GM19395 (cell line): ENCODE data around the gene MICB.
"Not testable (repeated sequence)": the region's sequence is repeated elsewhere in the genome, so short reads cannot be mapped to it uniquely, and the experiment has no call there.

ENCODE experiments used
- ATAC-seq: cut with Tn5 transposase; IDR thresholded peaks from one replicate; pipeline ENCODE4 v1.9.1; 2021; ENCODE audit warnings: mild to moderate bottlenecking, moderate library complexity; ENCODE audit not compliant: unreplicated experiment

MICB gene

GRCh38 chr6:31535538-31536324 is 37.8 kb downstream of the MICB start:
- no peak for ATAC-seq

DNA sequence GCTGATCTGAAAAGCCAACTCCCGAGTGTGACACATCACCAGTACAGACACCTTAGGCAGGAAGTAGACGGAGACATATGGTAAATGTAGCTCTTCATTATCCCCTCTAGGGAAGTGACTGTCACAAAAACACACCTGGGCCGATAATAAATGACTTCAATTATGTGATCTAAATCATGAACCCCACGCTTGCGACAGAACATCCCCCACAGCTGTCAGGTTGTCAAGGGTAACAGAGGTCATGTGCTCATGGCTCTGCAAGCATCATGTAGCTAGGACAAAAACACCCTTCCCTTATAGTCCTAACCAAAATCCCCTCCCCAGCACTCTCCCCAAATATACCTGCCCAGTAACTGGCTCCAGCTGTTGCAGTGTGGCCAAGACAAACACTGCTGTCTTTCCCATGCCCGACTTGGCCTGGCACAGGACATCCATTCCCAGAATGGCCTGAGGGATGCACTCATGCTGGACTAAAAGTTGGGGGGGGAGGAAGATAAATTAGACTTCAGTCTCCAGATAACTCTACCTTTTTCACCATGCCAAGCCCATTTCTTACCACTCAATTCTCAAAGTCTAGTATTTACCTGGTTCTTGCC is 41.0 kb downstream of the MICB start:
- no peak for ATAC-seq

DNA sequence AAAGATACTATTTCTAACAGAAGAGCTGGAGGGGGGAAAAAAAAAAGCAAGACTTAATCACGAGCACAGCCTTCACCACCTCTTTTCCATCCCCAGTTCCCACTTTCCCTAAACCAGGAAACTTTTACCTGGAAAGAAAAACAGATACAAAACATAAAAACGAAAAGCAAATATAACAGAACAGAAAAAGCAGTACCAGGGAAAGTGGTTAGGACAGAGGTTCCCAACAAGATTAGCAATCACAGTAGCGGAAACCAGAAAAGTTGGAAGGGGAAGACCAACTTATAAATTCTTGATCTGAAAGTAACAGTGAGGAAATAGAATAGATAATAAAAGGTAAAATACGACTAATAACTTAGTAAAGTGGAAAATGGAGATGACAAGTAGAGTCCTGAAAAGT is 42.7 kb downstream of the MICB start:
- ATAC-seq = no peak

DNA sequence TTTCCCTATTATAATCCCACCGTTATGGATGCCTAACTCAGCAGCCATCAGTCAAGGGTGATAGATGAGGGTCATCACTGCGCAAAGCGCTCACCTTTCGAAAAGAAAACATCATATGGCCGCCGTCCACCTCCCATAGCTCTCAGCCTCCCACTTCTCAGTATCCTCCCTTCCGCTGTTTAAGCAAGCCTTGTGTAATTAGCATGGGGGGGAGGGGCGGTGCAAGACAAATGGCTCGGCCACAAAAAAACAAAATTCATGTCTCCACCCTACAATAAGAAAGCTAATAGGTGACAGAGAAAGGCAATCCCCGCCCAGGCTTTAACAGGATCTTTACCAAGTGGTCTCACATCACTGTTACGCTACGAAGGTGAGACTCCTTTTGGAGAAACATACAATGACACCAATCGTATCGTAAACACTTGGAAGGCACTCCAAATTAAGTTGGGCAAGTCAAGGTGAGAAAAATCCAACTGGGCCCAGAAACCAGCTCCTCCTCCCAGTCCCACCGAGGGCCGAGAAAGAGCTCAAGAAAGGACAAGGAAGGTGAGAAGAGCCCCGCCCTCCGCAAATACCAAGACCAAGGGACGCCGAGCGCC is 43.2 kb downstream of the MICB start:
- no peak for ATAC-seq

GRCh38 chr6:31541658-31542521 is 43.9 kb downstream of the MICB start, which contains the start of gene DDX39B:
Gene DDX39B (minus strand): TSS chr6:31542003. CDS start chr6:31540532, 1,471 bp downstream.
- peak; percentile 71 for ATAC-seq

DNA sequence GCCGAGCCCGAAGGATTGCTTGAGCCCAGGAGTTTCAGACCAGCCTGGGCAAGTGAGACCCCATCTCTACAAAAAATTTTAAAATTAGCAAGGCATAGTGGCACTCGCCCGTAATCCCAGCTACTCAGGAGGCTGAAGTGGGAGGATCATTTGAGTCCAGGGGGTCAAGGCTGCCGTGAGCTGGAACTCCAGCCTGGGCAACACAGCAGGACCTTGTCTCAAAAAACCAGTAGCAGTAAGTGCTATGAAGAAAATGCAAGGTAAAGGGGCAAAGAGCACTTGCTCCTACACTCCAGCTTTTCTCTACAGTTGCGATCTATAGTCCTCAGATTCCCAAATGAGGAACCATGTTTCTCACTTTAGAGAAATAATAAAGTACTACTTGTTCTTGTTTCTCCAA is 45.7 kb downstream of the MICB start:
- ATAC-seq = no peak

- ATAC-seq = no peak
These were observed 46.7 kb downstream of the MICB start for GRCh38 chr6:31544676-31545075.

GRCh38 chr6:31545291-31545690 is 47.3 kb downstream of the MICB start:
- no peak for ATAC-seq

GRCh38 chr6:31546339-31546957 is 48.5 kb downstream of the MICB start, which contains the start of gene ATP6V1G2:
Gene ATP6V1G2 (minus strand): TSS chr6:31546608. CDS start chr6:31546559, 49 bp downstream.
- ATAC-seq = no peak

- ATAC-seq = peak; percentile 74
These were observed 49.2 kb downstream of the MICB start, which contains the start of gene NFKBIL1 for GRCh38 chr6:31546958-31547726. Gene NFKBIL1 (plus strand): TSS chr6:31547608. CDS start chr6:31547695, 87 bp downstream.

DNA sequence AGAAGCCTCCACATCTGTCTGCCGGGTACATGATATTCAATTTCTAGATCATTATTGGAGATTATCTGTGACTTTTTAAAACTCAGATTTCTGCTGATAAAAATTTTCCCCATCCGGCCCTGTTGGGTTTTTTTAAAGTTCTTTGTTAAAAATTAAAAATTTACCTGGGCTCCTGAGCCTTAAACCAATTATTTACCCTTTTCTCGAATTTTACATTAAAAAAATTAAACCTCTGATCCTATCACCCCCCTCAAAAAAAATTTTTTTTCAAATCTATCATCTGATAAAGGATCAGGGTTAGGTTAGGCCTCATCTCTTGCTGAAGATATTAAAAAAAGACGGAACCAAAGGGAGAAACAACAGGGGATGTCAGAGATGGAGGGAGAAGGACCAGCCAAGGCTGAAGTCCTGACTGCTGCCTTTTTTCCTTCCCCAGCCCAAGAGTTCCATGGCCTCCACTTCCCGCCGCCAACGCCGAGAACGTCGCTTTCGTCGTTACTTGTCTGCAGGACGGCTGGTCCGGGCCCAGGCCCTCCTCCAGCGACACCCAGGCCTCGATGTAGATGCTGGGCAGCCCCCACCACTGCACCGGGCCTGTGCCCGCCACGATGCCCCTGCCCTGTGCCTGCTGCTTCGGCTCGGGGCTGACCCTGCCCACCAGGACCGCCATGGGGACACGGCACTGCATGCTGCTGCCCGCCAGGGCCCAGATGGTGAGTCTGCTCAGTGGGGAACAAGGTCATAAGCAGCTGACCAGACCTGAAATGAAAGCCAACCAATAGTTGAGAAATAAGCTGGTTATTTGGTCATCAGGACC is 50.0 kb downstream of the MICB start:
- no peak for ATAC-seq

DNA sequence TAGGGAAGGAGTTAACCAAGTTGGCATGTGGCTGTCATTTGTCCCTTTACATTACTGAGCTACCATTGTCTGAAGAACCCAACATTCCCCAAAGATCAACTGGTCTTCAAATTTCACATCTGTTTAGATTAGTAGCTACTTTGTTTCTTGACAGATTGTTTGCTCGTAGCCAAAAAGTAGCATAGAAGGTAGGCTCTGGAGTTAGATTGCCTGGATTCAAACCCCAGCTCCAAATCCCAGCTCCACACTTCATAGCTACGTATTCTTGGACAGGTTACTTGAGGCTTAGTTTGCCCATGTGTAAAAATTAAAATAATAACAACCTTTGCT is 50.6 kb downstream of the MICB start:
- ATAC-seq = no peak

- not testable (repeated sequence) for ATAC-seq
These were observed 53.4 kb downstream of the MICB start for GRCh38 chr6:31551371-31551770.

DNA sequence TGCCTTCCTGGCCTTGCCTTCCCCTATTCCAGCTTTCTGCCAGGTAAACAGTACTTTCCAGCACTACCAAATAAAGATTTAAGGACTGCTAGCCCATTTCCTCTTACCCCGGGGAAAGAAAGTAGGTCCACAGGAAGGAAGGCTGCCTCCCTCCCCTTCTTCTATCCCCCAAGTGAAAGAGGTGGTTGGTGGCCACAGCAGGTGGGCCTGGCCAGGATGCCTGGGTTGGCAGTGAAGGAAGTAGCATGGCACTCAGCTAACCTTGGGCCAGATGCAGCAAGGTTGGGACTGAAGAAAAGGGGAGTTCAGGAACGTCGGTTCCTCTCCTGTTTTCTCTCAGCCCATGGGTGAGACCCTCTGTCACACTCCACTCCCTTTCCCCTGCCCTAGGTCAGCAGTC is 58.4 kb downstream of the MICB start:
- no peak for ATAC-seq

- ATAC-seq = no peak
These were observed 59.7 kb downstream of the MICB start for GRCh38 chr6:31557443-31558317.

DNA sequence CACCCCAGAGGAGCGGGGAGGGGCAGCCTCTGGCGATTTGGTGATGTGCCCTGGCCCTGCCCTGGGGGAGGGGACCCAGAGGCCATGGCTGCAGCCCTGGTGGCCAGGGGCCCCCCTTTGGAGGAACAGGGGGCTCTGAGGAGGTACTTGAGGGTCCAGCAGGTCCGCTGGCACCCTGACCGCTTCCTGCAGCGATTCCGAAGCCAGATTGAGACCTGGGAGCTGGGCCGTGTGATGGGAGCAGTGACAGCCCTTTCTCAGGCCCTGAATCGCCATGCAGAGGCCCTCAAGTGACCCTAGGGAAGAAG is 60.3 kb downstream of the MICB start:
- no peak for ATAC-seq

DNA sequence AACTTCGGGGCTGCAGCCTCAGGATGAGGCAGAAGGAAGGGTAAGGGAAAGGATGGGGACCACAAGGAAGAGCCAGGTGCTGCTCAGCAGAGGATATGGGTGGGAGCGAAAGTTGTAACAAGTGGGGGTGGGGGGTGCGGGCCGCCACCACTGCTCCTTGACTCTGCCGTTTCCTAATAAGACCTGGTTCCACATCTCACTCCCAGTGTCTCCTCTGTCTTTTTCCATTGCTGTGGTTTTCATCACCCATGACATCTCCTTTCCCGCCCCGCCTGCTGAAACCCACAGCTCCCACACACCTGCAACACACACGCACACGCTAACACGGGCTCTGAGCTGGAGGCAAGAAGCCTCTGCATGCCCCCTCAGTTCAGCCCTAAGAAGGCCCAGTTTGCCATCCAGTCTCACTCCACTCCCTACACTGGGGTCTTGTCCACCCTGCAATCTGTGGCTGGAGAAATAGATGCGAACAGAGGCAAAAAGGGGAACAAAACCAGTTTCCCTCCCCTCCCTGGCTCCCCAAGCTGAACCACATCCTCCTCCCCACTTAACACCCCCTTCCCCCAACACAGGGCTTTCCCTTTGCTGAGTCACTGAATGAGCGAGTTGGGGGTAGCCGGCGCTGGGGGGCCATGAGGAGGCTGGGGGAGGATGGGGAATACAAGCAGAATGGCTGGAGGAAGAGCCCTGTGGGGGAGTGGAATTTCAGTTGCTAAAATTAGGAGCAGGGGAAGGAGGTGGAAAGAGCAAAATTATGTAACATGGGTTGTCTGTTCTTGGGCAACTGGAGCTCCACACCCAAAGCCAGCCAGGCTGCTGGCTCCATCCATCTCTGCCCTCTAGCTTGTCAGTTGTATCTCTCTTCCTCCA is 60.9 kb downstream of the MICB start:
- no peak for ATAC-seq
